CD14-positive monocyte (primary cell): ENCODE measurements around the gene LAMTOR1. TPM values are rescaled to one million over a fixed set of nuclear protein-coding genes. Genes with fewer than 3 reads are reported as not detected.

Experiments
- DNase-seq, 3 donors: peaks; one replicate each; pipeline ENCODE4 v3.0.0-alpha.2; 2011 to 2022
- H2AFZ ChIP-seq: 2 replicates; pipeline ENCODE4 v1.6.0; 2012; ENCODE audit warnings: mild to moderate bottlenecking, low read depth, low read length, inconsistent platforms; ENCODE audit not compliant: insufficient read depth, poor library complexity, severe bottlenecking
- H3K27ac ChIP-seq, 2 donors: 1 replicate in 1 of 2; 2 replicates in 1 of 2; pipeline ENCODE4 v1.5.1; 2012 to 2013; ENCODE audit warnings: low read length in 2 of 2, control low read depth in 1 of 2, inconsistent platforms in 1 of 2, low read depth in 1 of 2, mild to moderate bottlenecking in 1 of 2
- H3K27me3 ChIP-seq, 2 donors: one replicate each; pipeline versions ENCODE4 v1.6.0 to v1.6.1; 2011 to 2013; ENCODE audit warnings: low read length in 2 of 2; ENCODE audit not compliant: control insufficient read depth in 2 of 2, insufficient read depth in 2 of 2
- H3K36me3 ChIP-seq, 2 donors: replicated peaks in 1 of 2; 1 replicate in 1 of 2; 2 replicates in 1 of 2; pipeline versions ENCODE4 v1.5.1 to v1.6.1; 2012 to 2013; ENCODE audit warnings: low read length in 2 of 2, control low read depth in 1 of 2, inconsistent platforms in 1 of 2, mild to moderate bottlenecking in 1 of 2; ENCODE audit not compliant: insufficient read depth in 2 of 2, control insufficient read depth in 1 of 2
- H3K4me1 ChIP-seq, 2 donors: 1 replicate in 1 of 2; 2 replicates in 1 of 2; pipeline versions ENCODE4 v1.5.1 to v1.6.1; 2012 to 2013; ENCODE audit warnings: low read length in 2 of 2, control low read depth in 1 of 2, inconsistent platforms in 1 of 2, mild to moderate bottlenecking in 1 of 2, moderate library complexity in 1 of 2; ENCODE audit not compliant: insufficient read depth in 2 of 2, control insufficient read depth in 1 of 2
- H3K4me2 ChIP-seq: replicated peaks from 2 replicates; pipeline ENCODE3; 2012; ENCODE audit warnings: low read length, moderate library complexity, mild to moderate bottlenecking; ENCODE audit not compliant: poor library complexity, severe bottlenecking; ENCODE audit errors: extremely low read depth
- H3K4me3 ChIP-seq, 3 experiments: fragments of 200-600 bp in 1 of 3; sonication (generic) in 1 of 3; replicated peaks in 1 of 3; 1 replicate in 2 of 3; 2 replicates in 1 of 3; pipeline ENCODE4 v1.5.1; 2011 to 2013; ENCODE audit warnings: low read length in 3 of 3, mild to moderate bottlenecking in 3 of 3, control low read depth in 2 of 3, low read depth in 2 of 3, inconsistent platforms in 1 of 3, moderate library complexity in 1 of 3
- H3K79me2 ChIP-seq: 2 replicates; pipeline ENCODE4 v1.6.0; 2012; ENCODE audit warnings: mild to moderate bottlenecking, control low read depth, inconsistent platforms, low read length, moderate library complexity; ENCODE audit not compliant: insufficient read depth
- H3K9ac ChIP-seq: 2 replicates; pipeline ENCODE4 v1.6.0; 2017; ENCODE audit warnings: low read length, mild to moderate bottlenecking; ENCODE audit not compliant: insufficient read depth, poor library complexity, severe bottlenecking
- H3K9me3 ChIP-seq, 2 donors: replicated peaks in 1 of 2; 1 replicate in 1 of 2; 2 replicates in 1 of 2; pipeline versions ENCODE4 v1.5.1 to v1.6.1; 2012 to 2013; ENCODE audit warnings: low read length in 2 of 2, control low read depth in 1 of 2; ENCODE audit not compliant: control insufficient read depth in 1 of 2, insufficient read depth in 1 of 2
- H4K20me1 ChIP-seq: 2 replicates; pipeline ENCODE4 v1.6.0; 2012; ENCODE audit warnings: mild to moderate bottlenecking, low read length, control low read depth, moderate library complexity; ENCODE audit not compliant: insufficient read depth
- H3K27ac Mint-ChIP-seq, 7 donors: one replicate each; pipeline ENCODE4 v1.8.0; 2020; ENCODE audit warnings: mild to moderate bottlenecking in 7 of 7, mixed read lengths in 7 of 7, moderate library complexity in 6 of 7, inconsistent platforms in 2 of 7
- H3K27me3 Mint-ChIP-seq, 3 donors: one replicate each; pipeline ENCODE4 v1.8.0; 2021 to 2022; ENCODE audit warnings: low read depth in 3 of 3, mild to moderate bottlenecking in 3 of 3, mixed read lengths in 3 of 3, moderate library complexity in 3 of 3, inconsistent platforms in 1 of 3
- H3K36me3 Mint-ChIP-seq, 2 donors: one replicate each; pipeline ENCODE4 v1.8.0; 2020; ENCODE audit warnings: mixed read lengths in 2 of 2, inconsistent platforms in 1 of 2, mild to moderate bottlenecking in 1 of 2
- H3K4me1 Mint-ChIP-seq: one replicate; pipeline ENCODE4 v1.8.0; 2020; ENCODE audit warnings: mild to moderate bottlenecking, mixed read lengths
- H3K4me3 Mint-ChIP-seq, 2 donors: one replicate each; pipeline ENCODE4 v1.8.0; 2020; ENCODE audit warnings: mild to moderate bottlenecking in 2 of 2, mixed read lengths in 2 of 2, moderate library complexity in 1 of 2
- H3K9me3 Mint-ChIP-seq, 7 donors: one replicate each; pipeline ENCODE4 v1.8.0; 2020 to 2022; ENCODE audit warnings: mixed read lengths in 7 of 7, mild to moderate bottlenecking in 6 of 7, moderate library complexity in 6 of 7, inconsistent platforms in 2 of 7
- CTCF ChIP-seq: fragments of 200-600 bp; IDR thresholded peaks from one replicate; pipeline ENCODE4 v1.8.0; 2022; ENCODE audit warnings: antibody characterized with exemption, mild to moderate bottlenecking
- WGBS: methylation state at CpG from one replicate; pipeline ENCODE4 v1.1.5; 2013; ENCODE audit warnings: missing lambda C conversion rate; ENCODE audit not compliant: insufficient coverage; 5-methylcytosine and 5-hydroxymethylcytosine counted together
- intact Hi-C, 2 donors: fragments of 100-400 bp; cut with micrococcal nuclease; formaldehyde crosslinking; loops; one replicate each; pipeline versions ENCODE4 v1.15.0 to v1.15.1; 2023
- polyA plus RNA-seq, 3 donors: library from polyadenylated mRNA; depleted of rRNA in 1 of 3; unstranded in 2 of 3; stranded (reverse) in 1 of 3; fragments of 300-500 nt in 2 of 3; fragments of >200 nt in 1 of 3; fragmentation: Illumina TruSeq in 2 of 3; gene quantifications; 1 replicate in 2 of 3; 2 replicates in 1 of 3; pipeline ENCODE4 v1.2.3, GENCODE V29; 2012 to 2021

The LAMTOR1 gene
- polyA plus RNA-seq, 3 donors, result 224 to 292 (median 256) TPM

- intact Hi-C loops, result loop anchor here in 1 of 2 donors (5.0 kb wide), 1 partner anchor 61 kb away; no protein-coding TSS in a partner anchor
- TF ChIP-seq CTCF, result no peak
- Histone ChIP-seq H3K4me1 (peaks cover 23% of the 10 kb centered on the region in 2 donors), H3K9me3 (no peaks in the 10 kb centered on the region), H3K9ac (no peak overlapping the region), H2AFZ (no peak overlapping the region), H3K36me3 (peaks cover 27 to 58% of the 10 kb centered on the region in 2 donors), H3K4me3 (no peak overlapping the region), H3K4me2 (no peak overlapping the region), H4K20me1 (peaks cover 17% of the 10 kb centered on the region), H3K27ac (peak overlapping the region in 1 of 2 donors; percentile 6), H3K27me3 (no peaks in the 10 kb centered on the region), H3K79me2 (peaks cover 11% of the 10 kb centered on the region)
- no peak for DNase-seq
- Mint-ChIP-seq H3K4me3 (no peak overlapping the region), H3K36me3 (peaks cover 48 to 49% of the 10 kb centered on the region in 2 donors), H3K9me3 (no peaks in the 10 kb centered on the region), H3K27me3 (peaks cover 0 to 2% (median 0%) of the 10 kb centered on the region in 3 donors), H3K4me1 (peaks cover 24% of the 10 kb centered on the region), H3K27ac (peak overlapping the region in 4 of 7 donors; percentile 18 to 67 (median 28))
- WGBS, result 100% methylated on average over 2 of the region's 4 CpGs
Measured at GRCh38 chr11:72088076-72088808, 14.9 kb downstream of the LAMTOR1 start.

GRCh38 chr11:72085621-72086351, 17.3 kb downstream of the LAMTOR1 start:
- H3K4me2 ChIP-seq, result no peak overlapping the region
- no peaks in the 10 kb centered on the region for H3K27me3 ChIP-seq
- WGBS, result no CpG with 5 or more reads among the region's 3 CpGs
- H3K4me3 ChIP-seq, result no peak overlapping the region
- H3K9me3 ChIP-seq, result no peaks in the 10 kb centered on the region
- H2AFZ ChIP-seq, result no peak overlapping the region
- H3K27ac ChIP-seq, result no peak overlapping the region
- H3K36me3 ChIP-seq, result peaks cover 27 to 55% of the 10 kb centered on the region in 2 donors
- peaks cover 13% of the 10 kb centered on the region for H4K20me1 ChIP-seq
- no peak overlapping the region for H3K9ac ChIP-seq
- H3K27ac Mint-ChIP-seq, result peak overlapping the region in 4 of 7 donors; percentile 39 to 76 (median 56)
- H3K36me3 Mint-ChIP-seq, result peaks cover 42 to 44% of the 10 kb centered on the region in 2 donors
- peaks cover 23 to 25% of the 10 kb centered on the region in 2 donors for H3K4me1 ChIP-seq
- no peak overlapping the region for H3K4me3 Mint-ChIP-seq
- no peak for TF ChIP-seq CTCF
- no peak for DNase-seq
- intact Hi-C loops, result loop anchor here in 1 of 2 donors (5.0 kb wide), 1 partner anchor 58 kb away; no protein-coding TSS in a partner anchor
- H3K27me3 Mint-ChIP-seq, result peaks cover 0 to 2% (median 0%) of the 10 kb centered on the region in 3 donors
- H3K79me2 ChIP-seq, result peaks cover 11% of the 10 kb centered on the region
- peaks cover 24% of the 10 kb centered on the region for H3K4me1 Mint-ChIP-seq
- H3K9me3 Mint-ChIP-seq, result no peaks in the 10 kb centered on the region
